ENCODE results near the gene HNRNPL.
A peak's percentile ranks its signal among the peaks of the same experiment; 100 is the strongest.
"Not testable (repeated sequence)": the region's sequence is repeated elsewhere in the genome, so short reads cannot be mapped to it uniquely, and the experiment has no call there.

HNRNPL gene

DNA sequence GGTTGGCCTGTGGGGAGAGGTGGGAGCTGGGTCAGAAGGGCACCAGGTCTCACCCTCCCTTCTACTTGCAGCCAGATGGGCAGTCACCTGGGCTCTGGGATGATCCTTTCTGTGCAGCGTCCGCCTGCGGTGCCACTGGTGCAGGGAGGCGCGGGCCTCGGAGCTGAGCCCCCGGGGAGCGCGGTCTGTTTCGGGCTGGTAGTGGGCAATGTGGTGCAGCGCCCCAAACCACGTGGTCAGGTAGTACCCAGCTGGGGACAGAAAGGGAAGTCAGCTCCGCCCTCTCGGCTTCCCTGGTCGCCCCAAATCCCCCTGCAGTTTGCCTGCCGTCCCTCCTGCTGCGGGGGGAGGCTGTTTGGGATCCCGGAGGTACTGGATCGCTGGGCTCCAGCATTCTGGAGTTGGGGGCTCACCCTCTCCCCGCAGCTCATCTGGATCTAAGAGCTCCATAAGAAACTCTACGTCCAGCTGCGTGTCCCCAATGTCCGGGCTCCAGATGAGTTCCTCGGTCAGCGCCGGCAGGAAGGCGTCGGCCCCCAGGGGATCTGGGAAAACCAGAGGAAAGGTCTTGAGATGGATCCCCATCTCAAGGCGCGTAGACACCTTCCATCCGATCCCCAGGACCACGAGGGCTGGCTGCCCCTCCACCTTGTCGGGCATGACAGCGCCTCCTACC lies 19.5 kb upstream of the HNRNPL start:
- DNase-seq, result no peak

DNA sequence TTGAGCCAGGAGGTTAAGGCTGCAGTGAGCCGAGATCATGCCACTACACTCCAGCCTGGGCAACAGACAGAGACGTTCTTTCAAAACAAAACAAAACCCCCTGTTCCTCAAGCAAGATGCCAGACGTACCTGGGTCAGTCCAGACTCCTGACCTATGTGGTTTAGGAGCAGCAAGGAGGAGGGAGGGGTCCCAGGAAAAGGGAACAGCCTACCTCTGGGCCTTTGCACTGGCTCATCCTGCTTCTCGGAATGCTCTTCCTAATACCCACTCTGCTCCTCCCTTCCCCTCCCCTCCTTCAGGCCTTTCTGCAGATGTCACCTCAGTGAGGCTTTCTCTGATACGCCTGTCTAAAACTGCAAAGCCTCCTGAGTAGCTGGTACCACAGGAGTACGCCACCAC lies 18.8 kb upstream of the HNRNPL start:
- DNase-seq, result no peak

DNA sequence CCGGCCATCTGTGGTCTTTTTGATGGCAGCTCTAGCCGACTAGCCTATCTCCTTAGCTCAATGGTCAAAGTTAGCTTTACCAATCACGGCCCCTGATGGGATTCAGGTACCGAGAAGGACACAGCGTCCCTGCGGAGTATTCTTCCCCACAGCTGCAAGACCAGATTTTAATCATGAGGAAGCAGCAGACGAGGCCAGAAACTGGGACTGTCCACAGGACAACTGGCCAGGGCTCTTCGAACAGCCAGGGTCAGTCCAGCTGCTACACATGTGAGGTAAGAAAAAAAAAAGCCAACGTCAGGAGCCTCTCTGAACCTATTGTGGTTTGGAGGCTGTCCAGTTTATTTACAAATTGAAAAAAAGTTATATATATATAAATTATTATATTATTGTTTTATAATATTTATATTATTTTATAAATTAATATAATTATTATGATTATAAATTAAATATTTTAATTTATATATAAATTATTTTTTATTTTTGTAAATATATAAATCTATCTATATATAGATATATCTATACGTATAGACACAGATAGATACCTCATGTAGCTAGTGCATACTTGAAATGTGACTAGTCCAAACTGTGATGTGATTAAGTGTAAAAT lies 17.5 kb upstream of the HNRNPL start:
- no peak for DNase-seq

- no peak for DNase-seq
Measured at GRCh38 chr19:38862321-38863059, 12.7 kb upstream of the HNRNPL start.

DNA sequence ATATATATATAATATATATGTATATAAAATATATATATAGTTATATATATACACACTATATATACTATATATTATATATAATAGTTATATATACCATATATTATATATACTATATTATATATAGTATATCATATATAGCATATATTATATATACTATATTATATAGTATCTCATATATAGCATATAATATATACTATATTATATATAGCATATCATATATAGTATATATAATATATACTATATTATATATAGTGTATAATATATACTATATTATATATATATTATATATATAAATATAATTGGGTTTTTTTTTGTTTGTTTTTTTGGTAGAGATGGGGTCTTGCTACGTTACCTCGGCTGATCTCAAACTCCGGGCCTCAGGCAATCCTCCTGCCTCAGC lies 11.6 kb upstream of the HNRNPL start:
- no peak for DNase-seq

DNA sequence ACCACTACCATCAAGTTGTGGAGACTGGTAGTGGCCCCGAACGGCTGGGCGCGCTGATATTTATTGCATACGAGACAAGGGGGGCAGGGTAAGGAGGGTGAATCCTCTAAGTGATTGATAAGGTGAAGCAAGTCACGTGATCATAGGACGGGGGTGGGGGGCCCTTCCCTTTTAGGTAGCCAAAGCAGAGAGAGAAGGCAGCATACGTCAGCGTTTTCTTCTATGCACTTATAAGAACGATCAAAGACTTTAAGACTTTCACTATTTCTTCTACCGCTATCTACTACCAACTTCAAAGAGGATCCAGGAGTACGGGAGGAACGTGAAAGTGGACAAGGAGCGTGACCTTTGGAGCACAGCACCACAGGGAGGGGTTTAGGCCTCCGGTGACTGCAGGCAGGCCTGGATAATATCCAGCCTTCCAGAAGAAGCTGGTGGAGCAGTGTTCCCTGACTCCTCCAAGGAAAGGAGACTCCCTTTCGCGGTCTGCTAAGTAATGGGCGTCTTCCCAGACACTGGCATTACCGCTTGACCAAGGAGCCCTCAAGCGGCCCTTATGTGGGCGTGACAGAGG lies 9.9 kb upstream of the HNRNPL start:
- not testable (repeated sequence) for DNase-seq

- no peak for DNase-seq
Measured at GRCh38 chr19:38856813-38857212, 7.0 kb upstream of the HNRNPL start.

GRCh38 chr19:38855751-38856150 lies 6.0 kb upstream of the HNRNPL start:
- not testable (repeated sequence) for DNase-seq

GRCh38 chr19:38854961-38855360 lies 5.2 kb upstream of the HNRNPL start:
- not testable (repeated sequence) for DNase-seq

DNA sequence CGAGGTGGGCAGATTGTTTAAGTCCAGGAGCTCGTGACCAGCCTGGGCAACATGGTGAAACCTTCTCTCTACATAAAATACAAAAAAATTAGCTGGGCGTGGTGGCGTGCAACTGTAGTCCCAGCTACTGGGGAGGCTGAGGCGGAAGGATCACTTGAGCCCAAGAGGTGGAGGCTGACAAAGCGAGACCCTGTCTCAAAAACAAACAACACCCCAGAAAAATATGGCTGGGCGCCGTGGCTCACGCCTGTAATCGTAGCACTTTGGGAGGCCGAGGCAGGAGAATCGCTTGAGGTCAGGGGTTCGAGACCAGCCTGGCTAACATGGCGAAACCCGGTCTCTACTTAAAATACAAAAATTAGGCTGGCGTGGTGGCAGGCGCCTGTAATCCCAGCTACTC lies 3.4 kb upstream of the HNRNPL start:
- no peak for DNase-seq

GRCh38 chr19:38852231-38853044 lies 2.7 kb upstream of the HNRNPL start:
- DNase-seq, result peak; percentile 39 to 44

GRCh38 chr19:38851622-38852230 lies 1.9 kb upstream of the HNRNPL start:
- peak; percentile 88 to 89 for DNase-seq

DNA sequence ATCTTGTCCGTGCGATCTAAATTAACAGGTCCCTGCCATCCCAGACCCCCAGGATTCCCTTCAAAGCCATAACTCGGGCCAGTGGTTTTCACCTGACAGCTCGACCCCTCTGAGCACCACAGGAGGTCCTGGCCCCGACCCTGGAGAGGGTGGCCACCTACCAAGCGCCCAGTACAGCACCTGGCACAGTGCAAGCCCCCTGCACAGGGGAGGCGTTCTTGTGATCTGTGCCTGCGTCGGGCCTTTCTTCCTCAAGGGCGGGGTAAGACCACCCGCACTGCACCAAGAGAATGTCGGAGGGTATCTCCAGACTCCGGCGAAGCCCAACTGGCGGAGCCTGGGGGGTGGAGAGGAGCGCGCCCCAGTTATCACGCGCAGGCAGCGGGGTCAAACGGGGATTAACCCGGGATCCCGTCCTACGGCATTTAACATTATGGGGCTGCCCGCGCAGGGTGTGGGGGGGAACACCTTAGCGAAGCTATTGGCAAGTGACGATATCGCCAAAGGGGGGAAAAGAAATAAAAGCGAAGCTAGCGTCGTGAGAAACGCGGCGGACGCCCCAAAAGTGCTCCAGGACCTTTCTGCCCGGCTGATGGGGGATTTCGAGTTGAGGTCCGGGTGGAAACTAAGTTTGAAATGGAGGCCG lies 1.3 kb upstream of the HNRNPL start:
- no peak for DNase-seq

- DNase-seq, result peak; percentile 95 to 96
Measured at GRCh38 chr19:38850436-38850975, 720 bp upstream of the HNRNPL start.

DNA sequence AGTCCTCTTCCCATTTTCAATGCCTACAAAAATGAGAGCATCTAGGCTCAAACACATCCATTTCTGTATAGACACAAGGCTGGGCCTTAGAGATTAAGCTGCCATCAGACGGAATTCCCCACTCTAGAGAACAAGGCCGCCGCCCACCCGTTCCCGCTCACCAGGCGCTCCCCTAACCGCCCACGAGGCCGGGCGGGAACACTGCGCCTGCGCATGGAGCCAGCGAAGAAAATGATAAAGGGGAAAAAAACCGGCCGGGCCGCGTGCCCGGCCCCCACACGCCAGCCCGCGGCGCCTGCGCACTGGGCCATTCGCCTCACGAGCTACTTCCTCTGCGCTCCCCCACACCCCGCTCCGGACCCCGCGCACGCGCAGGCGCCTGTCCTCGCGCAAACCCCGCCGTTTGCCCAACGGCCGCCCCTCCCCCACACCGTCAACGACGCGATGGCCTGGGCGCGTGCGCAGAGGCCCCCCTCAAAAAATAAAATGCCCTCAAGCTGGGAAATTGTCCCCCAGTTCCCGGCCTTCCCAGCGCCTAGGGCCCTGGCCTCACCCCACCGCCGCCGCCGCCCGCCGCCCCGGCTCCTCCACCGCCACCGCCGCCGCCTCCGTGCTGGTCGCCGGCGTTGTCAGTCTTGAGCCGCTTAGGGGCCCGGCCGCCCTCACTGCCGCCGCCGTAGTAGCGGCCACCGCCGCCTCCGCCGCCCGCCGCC lies 483 bp downstream of the HNRNPL start:
- peak; percentile 98 to 99 for DNase-seq

DNA sequence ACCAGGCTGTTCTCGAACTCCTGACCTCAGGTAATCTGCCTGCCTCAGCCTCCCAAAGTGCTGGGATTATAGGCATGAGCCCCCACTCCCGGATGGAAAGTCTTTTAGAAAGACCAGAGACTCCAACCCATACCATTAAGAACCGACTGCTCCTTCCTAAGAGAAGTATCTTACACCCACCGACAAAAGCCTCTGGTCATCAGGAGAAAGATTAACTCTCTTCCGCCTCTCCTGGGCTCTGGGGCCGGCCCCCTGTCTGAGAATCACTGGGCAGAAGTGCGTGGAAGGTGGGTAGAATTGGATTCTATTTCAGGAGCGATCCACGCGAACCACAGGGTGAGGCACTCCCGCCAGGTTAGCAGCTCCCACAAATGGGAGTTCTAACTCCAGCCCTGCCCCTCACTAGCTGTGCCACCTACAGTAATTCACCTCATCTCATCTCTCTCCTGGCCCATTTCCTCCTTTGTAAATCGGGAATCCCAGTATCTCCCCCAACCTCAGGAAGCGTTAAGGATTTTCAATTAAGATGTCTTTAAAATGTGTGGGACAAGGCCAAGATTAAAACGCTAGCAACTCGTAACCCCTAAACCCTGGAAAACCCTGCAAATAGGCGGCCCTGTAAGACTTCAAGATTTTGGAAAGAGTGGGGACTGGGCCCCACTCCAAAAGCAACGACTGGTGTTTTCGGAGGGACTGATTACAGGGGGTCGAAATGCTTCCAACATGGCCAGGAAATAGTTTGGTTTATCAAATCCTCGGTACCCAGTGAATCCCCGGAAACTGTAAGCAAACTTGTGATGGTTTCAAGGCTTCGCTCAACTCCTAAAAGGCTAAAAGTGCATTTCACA lies 1.3 kb downstream of the HNRNPL start:
- no peak for DNase-seq

DNA sequence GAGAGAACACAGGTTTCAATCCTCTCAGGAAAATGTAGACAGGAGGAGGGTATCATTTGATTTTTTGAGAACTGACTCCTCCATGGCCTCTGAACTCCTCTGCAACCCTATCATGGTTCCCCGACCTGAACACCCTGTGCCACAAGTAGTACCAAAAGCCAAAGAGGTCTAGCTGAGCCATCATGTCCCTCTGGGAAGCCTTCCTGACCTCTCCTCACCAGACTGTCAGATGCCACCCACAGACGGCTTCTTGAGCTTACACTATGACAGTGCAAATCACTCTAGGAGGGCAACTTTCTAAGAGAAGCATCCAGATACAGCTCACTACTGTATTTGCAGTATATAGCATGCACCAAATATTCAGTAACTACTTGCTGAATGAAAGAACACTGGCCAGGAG lies 3.7 kb downstream of the HNRNPL start:
- no peak for DNase-seq

GRCh38 chr19:38845374-38846024 lies 4.3 kb downstream of the HNRNPL start:
- no peak for DNase-seq

GRCh38 chr19:38844093-38844686 lies 5.6 kb downstream of the HNRNPL start:
- DNase-seq, result no peak

All from stimulated activated CD4-positive, alpha-beta T cell treated with anti-CD3 and anti-CD28 coated beads, Interleukin-2, amount 100 ng/mL, for 48 hours (primary cell).